EL (cell line): ENCODE measurements around the gene MS4A18.

Experiments used
- DNase-seq: peaks from one replicate; pipeline ENCODE4 v3.0.0-alpha.2; 2016

Gene MS4A18

DNA sequence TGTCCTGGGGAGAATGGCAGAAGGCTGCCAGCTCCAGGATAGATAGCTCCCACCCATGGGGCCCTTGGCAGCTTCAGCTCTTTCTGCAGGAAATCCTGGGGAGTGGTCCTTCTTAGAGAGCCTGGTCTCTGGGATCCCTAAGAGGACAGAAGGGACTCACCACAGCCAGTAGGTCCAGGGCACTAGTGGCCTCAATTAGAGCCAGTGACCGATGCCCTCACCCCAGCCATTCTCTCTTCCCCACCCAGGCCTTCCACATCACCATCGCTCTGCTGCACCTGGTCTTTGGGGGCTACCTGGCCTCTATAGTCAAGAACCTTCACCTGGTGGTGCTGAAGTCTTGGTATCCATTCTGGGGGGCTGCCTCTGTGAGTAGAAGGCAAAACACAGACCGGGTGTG, 66.2 kb downstream of the MS4A18 start:
- no peak for DNase-seq

- DNase-seq, result no peak
These were observed 66.8 kb downstream of the MS4A18 start for GRCh38 chr11:60791153-60791933.

- DNase-seq, result no peak
These were observed 68.0 kb downstream of the MS4A18 start for GRCh38 chr11:60792521-60792920.
